T-cell (primary cell): ENCODE measurements around the gene ATP9B. TPM values are rescaled to one million over a fixed set of nuclear protein-coding genes. Genes with fewer than 3 reads are reported as not detected.

Source experiments
- ATAC-seq, 4 experiments: fragments of 200-7000 bp in 3 of 4; fragments of 150-1000 bp in 1 of 4; cut with Tn5 transposase; replicated peaks in 1 of 4; 1 replicate in 3 of 4; 2 replicates in 1 of 4; pipeline ENCODE4 v1.10.0; 2021; ENCODE audit warnings: moderate library complexity in 3 of 4, mild to moderate bottlenecking in 2 of 4, moderate number of reproducible peaks in 1 of 4
- CTCF ChIA-PET, 2 donors: fragments of 300-600 bp; sonication (Branson Sonifier 250); formaldehyde crosslinking; loops; one replicate each; lab custom pipeline; 2022; ENCODE audit warnings: antibody characterized with exemption in 2 of 2; lab: Charles Lee
- POLR2A ChIA-PET, 2 donors: fragments of 300-600 bp; sonication (Branson Sonifier 250); formaldehyde crosslinking; loops; one replicate each; lab custom pipeline; 2022; ENCODE audit warnings: antibody characterized with exemption in 2 of 2; lab: Charles Lee
- DNase-seq, 35 experiments: peaks; one replicate each; pipeline versions ENCODE4 v3.0.0 to v3.0.0-alpha.2; 2013 to 2023
- H3K27ac ChIP-seq: one replicate; pipeline ENCODE4 v1.5.1; 2013; ENCODE audit warnings: low read length
- H3K27me3 ChIP-seq, 2 experiments: replicated peaks in 1 of 2; 1 replicate in 1 of 2; 2 replicates in 1 of 2; pipeline versions ENCODE4 v1.6.1 to v1.7.0; 2013; ENCODE audit warnings: low read length in 1 of 2, mixed read lengths in 1 of 2; ENCODE audit not compliant: control insufficient read depth in 2 of 2, insufficient read depth in 2 of 2; ENCODE audit errors: extremely low read depth in 1 of 2
- H3K36me3 ChIP-seq, 2 donors: 1 replicate in 1 of 2; 2 replicates in 1 of 2; pipeline versions ENCODE4 v1.6.1 to v1.7.0; 2013; ENCODE audit warnings: low read length in 1 of 2; ENCODE audit not compliant: control insufficient read depth in 2 of 2, insufficient read depth in 1 of 2; ENCODE audit errors: extremely low read depth in 1 of 2
- H3K4me1 ChIP-seq, 2 experiments: 1 replicate in 1 of 2; 2 replicates in 1 of 2; pipeline versions ENCODE4 v1.6.1 to v1.7.0; 2013; ENCODE audit warnings: low read length in 2 of 2, mixed read lengths in 1 of 2; ENCODE audit not compliant: insufficient read depth in 2 of 2, control insufficient read depth in 1 of 2; ENCODE audit errors: extremely low read depth in 1 of 2
- H3K4me3 ChIP-seq, 2 donors: 1 replicate in 1 of 2; 2 replicates in 1 of 2; pipeline versions ENCODE4 v1.5.1 to v1.7.0; 2013; ENCODE audit warnings: mild to moderate bottlenecking in 2 of 2, low read length in 1 of 2, moderate library complexity in 1 of 2; ENCODE audit not compliant: control insufficient read depth in 1 of 2; ENCODE audit errors: extremely low read depth in 1 of 2
- H3K9me3 ChIP-seq: 2 replicates; pipeline ENCODE4 v1.7.0; 2013
- H3K27ac Mint-ChIP-seq, 2 donors: one replicate each; pipeline ENCODE4 v1.8.0; 2020 to 2021; ENCODE audit warnings: mild to moderate bottlenecking in 2 of 2, mixed read lengths in 2 of 2
- H3K27me3 Mint-ChIP-seq, 2 donors: one replicate each; pipeline ENCODE4 v1.8.0; 2021 to 2022; ENCODE audit warnings: mixed read lengths in 2 of 2
- H3K36me3 Mint-ChIP-seq: one replicate; pipeline ENCODE4 v1.8.0; 2021; ENCODE audit warnings: mixed read lengths
- H3K4me1 Mint-ChIP-seq, 3 donors: one replicate each; pipeline ENCODE4 v1.8.0; 2020 to 2022; ENCODE audit warnings: mixed read lengths in 3 of 3, mild to moderate bottlenecking in 1 of 3
- H3K4me3 Mint-ChIP-seq, 3 donors: one replicate each; pipeline ENCODE4 v1.8.0; 2020 to 2022; ENCODE audit warnings: mild to moderate bottlenecking in 3 of 3, mixed read lengths in 3 of 3, moderate library complexity in 3 of 3
- H3K9me3 Mint-ChIP-seq, 3 donors: one replicate each; pipeline ENCODE4 v1.8.0; 2020 to 2022; ENCODE audit warnings: mixed read lengths in 3 of 3
- WGBS: methylation state at CpG from one replicate; pipeline ENCODE4 v1.1.5; 2013; ENCODE audit warnings: missing lambda C conversion rate; ENCODE audit not compliant: insufficient coverage; 5-methylcytosine and 5-hydroxymethylcytosine counted together
- total RNA-seq, 35 experiments: library from RNA in 6 of 35; stranded (reverse) in 6 of 35; fragments of 120-200 nt in 1 of 35; gene quantifications; one replicate each; pipeline versions ENCODE4 v1.2.1 to v1.2.4 and lab custom pipeline; 2013 to 2026

The ATP9B gene
- total RNA-seq, 5 donors from 2014 or later (not counting 1 experiment from before 2014, with no cell fraction given) = 54.1 to 95.2 (median 65.4) TPM

GRCh38 chr18:79204889-79205807 is 136.0 kb downstream of the ATP9B start:
- H3K27ac ChIP-seq = no peak overlapping the region
- H3K27ac Mint-ChIP-seq = no peak overlapping the region
- H3K9me3 ChIP-seq = no peaks in the 10 kb centered on the region
- no peaks in the 10 kb centered on the region for H3K27me3 Mint-ChIP-seq
- no peaks in the 10 kb centered on the region for H3K27me3 ChIP-seq
- peaks cover 14 to 27% (median 24%) of the 10 kb centered on the region in 3 donors for H3K4me1 Mint-ChIP-seq
- DNase-seq (no peak), ATAC-seq (no peak)
- no peak overlapping the region for H3K4me3 ChIP-seq
- no peaks in the 10 kb centered on the region for H3K4me1 ChIP-seq
- 89% methylated on average over 5 of the region's 13 CpGs for WGBS
- peaks cover 39% of the 10 kb centered on the region for H3K36me3 Mint-ChIP-seq
- ChIA-PET CTCF (no interaction called here), POLR2A (no interaction called here)
- peaks cover 13 to 14% of the 10 kb centered on the region in 2 donors for H3K36me3 ChIP-seq
- H3K9me3 Mint-ChIP-seq = no peaks in the 10 kb centered on the region
- H3K4me3 Mint-ChIP-seq = no peak overlapping the region

GRCh38 chr18:79206444-79206843 is 137.2 kb downstream of the ATP9B start:
- DNase-seq = no peak
- Mint-ChIP-seq H3K27ac (no peak overlapping the region), H3K4me1 (peaks cover 13 to 24% (median 20%) of the 10 kb centered on the region in 3 donors), H3K27me3 (no peaks in the 10 kb centered on the region), H3K4me3 (no peak overlapping the region), H3K9me3 (no peaks in the 10 kb centered on the region), H3K36me3 (peaks cover 42% of the 10 kb centered on the region)
- no peaks in the 10 kb centered on the region for H3K27me3 ChIP-seq
- peaks cover 13 to 14% of the 10 kb centered on the region in 2 donors for H3K36me3 ChIP-seq
- no peaks in the 10 kb centered on the region for H3K9me3 ChIP-seq
- no peak overlapping the region for H3K4me3 ChIP-seq
- H3K27ac ChIP-seq = no peak overlapping the region
- no CpG with 5 or more reads among the region's 4 CpGs for WGBS
- POLR2A ChIA-PET = interaction anchor here in 1 of 2 donors (0.7 kb wide), 1 partner anchor 11 kb away, joined by 5 read pairs; no protein-coding TSS in a partner anchor
- no peaks in the 10 kb centered on the region for H3K4me1 ChIP-seq
- no peak for ATAC-seq
- CTCF ChIA-PET = no interaction called here

- peaks cover 13 to 14% of the 10 kb centered on the region in 2 donors for H3K36me3 ChIP-seq
- Mint-ChIP-seq H3K27me3 (no peaks in the 10 kb centered on the region), H3K4me3 (no peak overlapping the region), H3K9me3 (no peaks in the 10 kb centered on the region), H3K27ac (no peak overlapping the region), H3K36me3 (peaks cover 39% of the 10 kb centered on the region), H3K4me1 (peaks cover 5 to 13% (median 13%) of the 10 kb centered on the region in 3 donors)
- ChIA-PET CTCF (no interaction called here), POLR2A (no interaction called here)
- WGBS = 100% methylated on average over 3 of the region's 5 CpGs
- H3K27ac ChIP-seq = no peak overlapping the region
- no peak for DNase-seq
- ATAC-seq = no peak
- no peaks in the 10 kb centered on the region for H3K9me3 ChIP-seq
- no peak overlapping the region for H3K4me3 ChIP-seq
- H3K4me1 ChIP-seq = no peaks in the 10 kb centered on the region
- no peaks in the 10 kb centered on the region for H3K27me3 ChIP-seq
Observed at GRCh38 chr18:79208906-79209305, 139.7 kb downstream of the ATP9B start.

GRCh38 chr18:79210002-79210910 is 141.1 kb downstream of the ATP9B start:
- DNase-seq = no peak
- Histone ChIP-seq H3K9me3 (no peaks in the 10 kb centered on the region), H3K27me3 (no peaks in the 10 kb centered on the region), H3K4me3 (no peak overlapping the region), H3K4me1 (no peaks in the 10 kb centered on the region), H3K36me3 (peaks cover 13 to 14% of the 10 kb centered on the region in 2 donors), H3K27ac (no peak overlapping the region)
- Mint-ChIP-seq H3K4me3 (no peak overlapping the region), H3K27ac (no peak overlapping the region), H3K36me3 (peaks cover 31% of the 10 kb centered on the region), H3K9me3 (no peaks in the 10 kb centered on the region), H3K27me3 (no peaks in the 10 kb centered on the region), H3K4me1 (peaks cover 5 to 13% (median 13%) of the 10 kb centered on the region in 3 donors)
- no peak for ATAC-seq
- ChIA-PET CTCF (no interaction called here), POLR2A (no interaction called here)
- 99% methylated on average over 14 of the region's 16 CpGs for WGBS

GRCh38 chr18:79211844-79212243 is 142.7 kb downstream of the ATP9B start:
- no peaks in the 10 kb centered on the region for H3K4me1 ChIP-seq
- Mint-ChIP-seq H3K27ac (no peak overlapping the region), H3K9me3 (no peaks in the 10 kb centered on the region), H3K27me3 (no peaks in the 10 kb centered on the region), H3K4me1 (peaks cover 3 to 17% (median 13%) of the 10 kb centered on the region in 3 donors), H3K36me3 (peaks cover 31% of the 10 kb centered on the region), H3K4me3 (no peak overlapping the region)
- H3K9me3 ChIP-seq = no peaks in the 10 kb centered on the region
- peaks cover 12% of the 10 kb centered on the region in 2 donors for H3K36me3 ChIP-seq
- no peaks in the 10 kb centered on the region for H3K27me3 ChIP-seq
- POLR2A ChIA-PET = no interaction called here
- H3K4me3 ChIP-seq = no peak overlapping the region
- CTCF ChIA-PET = no interaction called here
- no peak for ATAC-seq
- H3K27ac ChIP-seq = no peak overlapping the region
- no peak for DNase-seq
- 100% methylated on average over 1 of the region's 5 CpGs for WGBS

- H3K4me3 ChIP-seq = no peak overlapping the region
- CTCF ChIA-PET = interaction anchor here in 1 of 2 donors (0.6 kb wide), 1 partner anchor 21 kb away, joined by 3 read pairs; no protein-coding TSS in a partner anchor
- WGBS = no CpG with 5 or more reads among the region's 3 CpGs
Observed at GRCh38 chr18:79214056-79214455, 144.9 kb downstream of the ATP9B start.

More at GRCh38 chr18:79214056-79214455, 144.9 kb downstream of the ATP9B start:
- H3K9me3 Mint-ChIP-seq = no peaks in the 10 kb centered on the region
- no peaks in the 10 kb centered on the region for H3K4me1 ChIP-seq
- no peak overlapping the region for H3K4me3 Mint-ChIP-seq
- peaks cover 38% of the 10 kb centered on the region for H3K36me3 Mint-ChIP-seq
- H3K36me3 ChIP-seq = peaks cover 0 to 5% of the 10 kb centered on the region in 2 donors
- H3K27ac ChIP-seq = no peak overlapping the region
- no peaks in the 10 kb centered on the region for H3K27me3 Mint-ChIP-seq
- no peaks in the 10 kb centered on the region for H3K27me3 ChIP-seq
- DNase-seq (no peak), ATAC-seq (no peak)
- H3K4me1 Mint-ChIP-seq = peaks cover 6 to 15% (median 11%) of the 10 kb centered on the region in 3 donors
- no peak overlapping the region for H3K27ac Mint-ChIP-seq
- H3K9me3 ChIP-seq = no peaks in the 10 kb centered on the region
- POLR2A ChIA-PET = no interaction called here
